Esophagus (tissue), 2 donors: ENCODE results near the gene PSMA5. TPM values are rescaled to one million over a fixed set of nuclear protein-coding genes. Genes with fewer than 3 reads are reported as not detected.
A peak's percentile ranks its signal among the peaks of the same experiment; 100 is the strongest.
"Not testable (repeated sequence)": the region's sequence is repeated elsewhere in the genome, so short reads cannot be mapped to it uniquely, and the experiment has no call there.

Source experiments
- H3K27ac ChIP-seq, 2 donors: one replicate each; pipeline ENCODE4 v1.5.1; 2013; ENCODE audit warnings: low read depth in 2 of 2, mild to moderate bottlenecking in 2 of 2, inconsistent platforms in 1 of 2, low read length in 1 of 2, moderate library complexity in 1 of 2
- H3K27me3 ChIP-seq, 2 donors: one replicate each; pipeline ENCODE4 v1.6.1; 2013; ENCODE audit warnings: low read length in 2 of 2, control low read depth in 1 of 2, mild to moderate bottlenecking in 1 of 2; ENCODE audit not compliant: insufficient read depth in 2 of 2, control insufficient read depth in 1 of 2
- H3K36me3 ChIP-seq, 2 donors: one replicate each; pipeline ENCODE4 v1.6.1; 2013; ENCODE audit warnings: low read length in 1 of 2; ENCODE audit not compliant: control insufficient read depth in 2 of 2, insufficient read depth in 2 of 2
- H3K4me1 ChIP-seq, 2 donors: one replicate each; pipeline ENCODE4 v1.6.1; 2013; ENCODE audit warnings: low read length in 1 of 2; ENCODE audit not compliant: control insufficient read depth in 2 of 2, insufficient read depth in 2 of 2
- H3K4me3 ChIP-seq, 2 donors: one replicate each; pipeline ENCODE4 v1.5.1; 2013; ENCODE audit warnings: low read length in 2 of 2, mild to moderate bottlenecking in 2 of 2, low read depth in 1 of 2, moderate library complexity in 1 of 2
- H3K9me3 ChIP-seq, 2 donors: one replicate each; pipeline ENCODE4 v1.6.1; 2013; ENCODE audit warnings: mild to moderate bottlenecking in 2 of 2, low read depth in 1 of 2, low read length in 1 of 2, moderate library complexity in 1 of 2; ENCODE audit not compliant: control insufficient read depth in 2 of 2, insufficient read depth in 1 of 2
- WGBS, 2 donors: extraction: QIAGEN DNeasy Blood & Tissue Kit; methylation state at CpG; one replicate each; pipeline ENCODE4 v1.1.7; 2013; 5-methylcytosine and 5-hydroxymethylcytosine counted together
- polyA plus RNA-seq, 2 donors: library from polyadenylated mRNA; stranded (reverse); fragments of 200-250 nt; gene quantifications; one replicate each; pipeline ENCODE4 v1.2.3, GENCODE V29; 2013
- donor health status: healthy with polysubstance abuse.
- donor health status: Bipolar disorder and iron deficiency.

PSMA5 gene
- polyA plus RNA-seq, 2 donors: 19.5 to 63.6 TPM

DNA sequence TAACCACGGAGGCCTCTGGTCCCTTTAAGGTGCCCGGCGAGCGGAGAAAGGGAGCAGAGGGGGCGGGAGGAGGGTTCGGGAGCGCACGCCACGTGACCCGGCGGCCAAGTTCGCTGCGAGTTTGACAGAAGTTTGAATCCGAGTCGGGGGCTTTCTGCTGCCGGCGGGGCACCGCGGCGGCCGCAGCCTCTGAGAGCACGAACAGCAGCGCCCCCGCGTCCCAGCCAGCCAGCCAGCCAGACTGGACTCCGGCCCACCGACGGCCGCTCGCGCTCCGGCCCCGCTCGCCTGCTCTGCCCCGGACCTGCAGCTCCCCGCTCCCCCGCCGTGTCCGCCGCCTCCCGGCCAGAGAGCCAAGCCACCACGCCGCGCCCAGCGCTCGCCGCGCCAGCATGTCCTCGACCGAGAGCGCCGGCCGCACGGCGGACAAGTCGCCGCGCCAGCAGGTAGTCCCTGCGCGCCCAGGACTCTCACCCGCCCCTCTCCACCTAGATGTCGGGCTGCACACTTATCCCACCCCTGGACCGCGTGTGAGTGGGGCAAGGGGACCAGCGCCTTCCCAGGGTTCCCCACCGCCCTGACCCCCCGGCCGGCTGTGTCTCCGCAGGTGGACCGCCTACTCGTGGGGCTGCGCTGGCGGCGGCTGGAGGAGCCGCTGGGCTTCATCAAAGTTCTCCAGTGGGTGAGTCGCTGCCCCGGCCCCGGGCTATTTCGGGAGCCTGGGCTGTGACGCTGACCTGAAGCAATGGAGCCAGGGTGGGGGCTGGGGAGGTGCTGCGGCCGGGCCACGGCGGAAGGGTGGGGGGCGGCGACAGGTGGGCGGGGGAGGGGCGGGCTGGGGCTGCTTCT is 40.4 kb upstream of the PSMA5 start, which contains the start of gene SYPL2:
SYPL2 (plus strand) TSS at position 95 of the 849 bp plus-strand sequence; CDS start at position 393, 298 bp downstream.
- H3K4me1 ChIP-seq: peaks cover 3 to 7% of the 10 kb centered on the region in 2 donors
- H3K36me3 ChIP-seq: no peaks in the 10 kb centered on the region
- 2% methylated on average over 69 to 88 of the region's 88 CpGs for WGBS, 2 donors
- no peaks in the 10 kb centered on the region for H3K9me3 ChIP-seq
- H3K27ac ChIP-seq: peak within 1 kb of the TSS; percentile 58 to 75
- H3K4me3 ChIP-seq: peak within 1 kb of the TSS; percentile 54 to 57
- peaks cover 3 to 12% of the 10 kb centered on the region in 2 donors for H3K27me3 ChIP-seq

DNA sequence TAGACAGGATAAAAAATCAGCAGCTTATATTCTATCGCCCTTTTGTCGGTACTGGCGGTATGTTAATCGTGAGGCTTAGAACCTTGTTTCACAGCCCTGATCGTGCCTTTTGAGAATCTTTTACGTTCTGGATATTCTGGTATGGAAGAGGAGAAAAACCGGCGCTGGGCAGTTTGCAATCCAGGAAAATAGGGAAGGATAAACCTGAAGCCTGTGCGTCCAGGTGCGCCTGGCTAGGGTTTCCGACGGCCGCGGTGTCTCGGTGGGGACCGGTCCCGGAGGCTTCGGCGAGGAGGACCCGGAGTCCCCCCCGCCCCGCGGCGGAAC is 39.8 kb upstream of the PSMA5 start:
- Histone ChIP-seq H3K27me3 (peaks cover 3 to 12% of the 10 kb centered on the region in 2 donors), H3K4me3 (peak overlapping the region; percentile 54 to 57), H3K9me3 (no peaks in the 10 kb centered on the region), H3K36me3 (no peaks in the 10 kb centered on the region), H3K4me1 (peaks cover 3 to 7% of the 10 kb centered on the region in 2 donors), H3K27ac (peak overlapping the region; percentile 0 to 75)
- 5 to 7% methylated on average over 24 of the region's 24 CpGs for WGBS, 2 donors

GRCh38 chr1:109457819-109458218 is 31.6 kb upstream of the PSMA5 start:
- 79 to 86% methylated on average over 4 of the region's 4 CpGs for WGBS, 2 donors
- Histone ChIP-seq H3K36me3 (no peaks in the 10 kb centered on the region), H3K27ac (no peak overlapping the region), H3K27me3 (peaks cover 0 to 2% of the 10 kb centered on the region in 2 donors), H3K9me3 (no peaks in the 10 kb centered on the region), H3K4me1 (no peaks in the 10 kb centered on the region), H3K4me3 (no peak overlapping the region)

- H3K27me3 ChIP-seq: peaks cover 0 to 2% of the 10 kb centered on the region in 2 donors
- H3K4me3 ChIP-seq: no peak overlapping the region
- peaks cover 0 to 2% of the 10 kb centered on the region in 2 donors for H3K9me3 ChIP-seq
- WGBS, 2 donors: 93 to 100% methylated on average over 1 of the region's 1 CpG
- no peaks in the 10 kb centered on the region for H3K4me1 ChIP-seq
- H3K27ac ChIP-seq: no peak overlapping the region
- no peaks in the 10 kb centered on the region for H3K36me3 ChIP-seq
Observed at GRCh38 chr1:109454497-109455133, 28.4 kb upstream of the PSMA5 start.

- Histone ChIP-seq H3K27ac (no peak overlapping the region), H3K9me3 (peaks cover 0 to 2% of the 10 kb centered on the region in 2 donors), H3K4me1 (no peaks in the 10 kb centered on the region), H3K4me3 (no peak overlapping the region), H3K27me3 (no peaks in the 10 kb centered on the region), H3K36me3 (no peaks in the 10 kb centered on the region)
- 57 to 66% methylated on average over 4 of the region's 4 CpGs for WGBS, 2 donors
Observed at GRCh38 chr1:109447524-109447923, 21.3 kb upstream of the PSMA5 start.

- 73% methylated on average over 11 of the region's 11 CpGs for WGBS, 2 donors
- H3K36me3 ChIP-seq, H3K27ac ChIP-seq, H3K4me3 ChIP-seq, H3K27me3 ChIP-seq, H3K9me3 ChIP-seq, H3K4me1 ChIP-seq: not testable (repeated sequence)
Observed at GRCh38 chr1:109445949-109446695, 19.9 kb upstream of the PSMA5 start.

DNA sequence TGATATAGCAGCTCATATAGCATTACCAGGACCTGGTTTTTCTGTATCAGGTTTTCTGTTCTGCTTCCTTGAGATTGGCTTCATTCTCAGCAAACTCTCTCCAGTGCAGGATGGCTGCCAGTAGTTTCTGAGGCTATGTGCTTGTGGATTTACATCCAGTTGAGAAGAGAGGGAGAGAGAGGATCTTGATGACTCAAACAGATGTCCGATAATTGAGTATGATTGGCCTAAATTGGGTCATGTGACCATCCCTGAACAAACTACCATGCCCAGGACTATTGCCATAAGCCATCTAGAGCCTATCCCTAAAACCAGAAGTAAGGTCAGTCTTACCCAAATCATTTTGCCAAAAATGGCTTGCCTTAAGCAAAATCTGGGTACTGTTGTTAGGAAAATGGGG is 18.1 kb upstream of the PSMA5 start:
- no peaks in the 10 kb centered on the region for H3K36me3 ChIP-seq
- H3K9me3 ChIP-seq: no peaks in the 10 kb centered on the region
- H3K4me3 ChIP-seq: no peak overlapping the region
- H3K4me1 ChIP-seq: no peaks in the 10 kb centered on the region
- H3K27me3 ChIP-seq: no peaks in the 10 kb centered on the region
- 80 to 93% methylated on average over 1 of the region's 1 CpG for WGBS, 2 donors
- no peak overlapping the region for H3K27ac ChIP-seq

DNA sequence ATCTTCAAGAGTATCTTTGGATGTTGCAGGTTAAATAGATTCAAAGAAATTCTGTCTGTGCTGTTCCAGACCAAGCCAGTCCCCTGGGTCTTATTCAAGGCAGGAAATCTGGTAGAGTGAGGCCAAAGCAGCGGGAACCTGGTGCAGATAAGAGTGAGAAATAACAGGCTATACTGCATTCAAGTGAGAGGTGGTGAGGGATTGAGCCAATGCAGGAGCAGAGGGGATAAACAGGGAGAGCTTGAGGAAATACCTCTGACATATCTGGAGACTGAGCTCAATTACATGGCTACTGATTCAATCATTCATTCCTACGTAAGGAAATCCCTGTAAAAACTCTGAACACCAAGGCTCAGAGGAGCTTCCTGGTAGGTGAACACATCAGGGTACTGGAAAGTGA is 17.2 kb upstream of the PSMA5 start:
- no peaks in the 10 kb centered on the region for H3K27me3 ChIP-seq
- no peak overlapping the region for H3K4me3 ChIP-seq
- H3K4me1 ChIP-seq: no peaks in the 10 kb centered on the region
- no peaks in the 10 kb centered on the region for H3K9me3 ChIP-seq
- no peak overlapping the region for H3K27ac ChIP-seq
- no peaks in the 10 kb centered on the region for H3K36me3 ChIP-seq
- WGBS, 2 donors: 69 to 74% methylated on average over 2 of the region's 2 CpGs

DNA sequence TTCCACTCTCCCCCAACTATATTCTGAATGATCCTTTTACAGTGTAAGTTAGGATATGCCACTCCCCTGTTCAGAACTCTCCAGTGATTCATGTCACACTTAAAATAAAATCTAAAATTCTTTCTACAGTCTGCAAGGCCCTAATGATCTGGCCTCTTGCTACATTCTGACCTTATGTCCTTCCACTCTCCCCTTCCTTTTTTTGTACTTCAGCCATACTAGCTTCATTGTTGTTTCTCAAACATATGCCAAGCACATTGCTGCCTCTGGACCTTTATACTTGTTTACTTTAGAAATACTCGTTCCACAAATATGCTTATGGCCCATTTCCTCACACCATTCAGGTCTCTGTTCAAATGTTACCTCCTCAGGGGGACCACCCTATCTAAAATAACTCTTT is 14.8 kb upstream of the PSMA5 start:
- Histone ChIP-seq H3K4me3 (no peak overlapping the region), H3K4me1 (no peaks in the 10 kb centered on the region), H3K36me3 (no peaks in the 10 kb centered on the region), H3K27me3 (no peaks in the 10 kb centered on the region), H3K27ac (no peak overlapping the region), H3K9me3 (no peaks in the 10 kb centered on the region)
- WGBS, 2 donors: 18 to 22% methylated on average over 1 of the region's 1 CpG
